ENCODE measurements around the gene VKORC1L1. TPM values are rescaled to one million over a fixed set of nuclear protein-coding genes. Genes with fewer than 3 reads are reported as not detected.

Gene VKORC1L1
- total and polyA plus RNA-seq, 9 of the 15 experiments (the other 6 are each of a cell fraction or from before 2014, with no cell fraction given) = 6.8 to 36.5 (median 19.3) TPM

DNA sequence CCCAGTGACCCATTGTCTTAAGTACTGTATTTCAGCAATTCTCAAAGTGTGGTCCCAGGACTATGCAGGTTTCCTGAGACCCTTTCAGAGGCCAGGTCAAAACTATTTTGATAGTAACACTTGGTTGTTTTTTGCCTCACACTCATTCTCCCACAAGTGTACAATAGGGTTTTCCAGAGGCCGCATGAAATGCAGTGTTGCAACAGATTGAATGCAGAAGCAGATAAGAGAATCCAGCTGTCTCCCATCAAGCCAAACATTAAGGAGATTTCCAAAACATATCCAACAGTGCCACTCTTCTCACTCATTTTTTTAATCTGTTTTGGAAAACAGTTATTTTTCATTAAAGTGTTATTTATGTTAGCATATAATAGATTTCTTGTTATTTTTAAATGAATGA, 20.0 kb downstream of the VKORC1L1 start:
- Histone ChIP-seq H3K4me2 (ENCODE audit: insufficient read depth, low read length) (no peak overlapping the region), H3K9me1 (ENCODE audit: control insufficient read depth, insufficient read depth, low read length) (no peaks in the 10 kb centered on the region), H3K4me3 (no peak overlapping the region), H3K36me3 (ENCODE audit: control insufficient read depth, insufficient read depth, low read length) (peaks cover 29% of the 10 kb centered on the region; the same call in 2 of the 3 replicates), H3K9me3 (replicated peaks; ENCODE audit: control insufficient read depth, insufficient read depth, low read depth, low read length) (no peaks in the 10 kb centered on the region), H3K27ac (ENCODE audit: extremely low read depth, low read depth, low read length) (no peak overlapping the region), H3K9ac (ENCODE audit: insufficient read depth in 1 of 2, low read depth in 2 of 2, low read length in 2 of 2) (no peak overlapping the region), H2AFZ (ENCODE audit: low read depth, low read length) (no peak overlapping the region), H3K4me1 (replicated peaks in 1 of 2; ENCODE audit: control insufficient read depth in 2 of 2, insufficient read depth in 2 of 2, low read length in 2 of 2) (peaks cover 0 to 4% of the 10 kb centered on the region in 2 experiments; a peak in 2 of 5 replicates), H3K27me3 (ENCODE audit: control insufficient read depth in 2 of 2, insufficient read depth in 2 of 2, low read length in 2 of 2) (no peaks in the 10 kb centered on the region), H4K20me1 (replicated peaks; ENCODE audit: control insufficient read depth, insufficient read depth, low read length) (no peaks in the 10 kb centered on the region), H3K79me2 (ENCODE audit: control insufficient read depth, insufficient read depth, low read length) (peaks cover 25% of the 10 kb centered on the region)
- DNase-seq (ENCODE audit: extremely low read depth in 1 of 4, low spot score in 3 of 4) (no peak), FAIRE-seq (no peak), ATAC-seq (no peak)
- CTCF ChIA-PET (ENCODE audit: low intra/inter-chr PET ratio) = no interaction called here
- intact Hi-C loops (cut with micrococcal nuclease) (no loop called here), in situ Hi-C loops (cut with MboI) (no loop called here)
- no TSS peak for BruUV-seq (replicated peaks)
- POLR2A ChIA-PET = no interaction called here
- TF ChIP-seq ZNF253 (CRISPR knock-in tag; conservative IDR thresholded peaks at IDR 0.05) (no peak), POU5F1 (IDR thresholded peaks at IDR 0.05; ENCODE audit: borderline replicate concordance, low read depth, low read length, partially characterized antibody) (no peak), HNRNPH1 (optimal IDR thresholded peaks at IDR 0.05; ENCODE audit: low read depth, low read length) (no peak), IFI16 (CRISPR knock-in tag; IDR thresholded peaks at IDR 0.05) (no peak), BMI1 (IDR thresholded peaks at IDR 0.05; ENCODE audit: low read length) (no peak), RFX5 (IDR thresholded peaks at IDR 0.05; ENCODE audit: low read depth, low read length) (no peak), HMG20A (CRISPR knock-in tag; conservative IDR thresholded peaks at IDR 0.05) (no peak), PCBP1 (IDR thresholded peaks at IDR 0.05; ENCODE audit: low read depth, low read length, poor library complexity, severe bottlenecking) (no peak), ZC3H8 (IDR thresholded peaks at IDR 0.05) (no peak), CHD4 (IDR thresholded peaks at IDR 0.05; ENCODE audit: insufficient read depth, insufficient replicate concordance, low read depth, low read length, poor library complexity, severe bottlenecking) (no peak), ZNF140 (CRISPR knock-in tag; IDR thresholded peaks at IDR 0.05) (no peak)
- TF ChIP-seq, protein P1, sequence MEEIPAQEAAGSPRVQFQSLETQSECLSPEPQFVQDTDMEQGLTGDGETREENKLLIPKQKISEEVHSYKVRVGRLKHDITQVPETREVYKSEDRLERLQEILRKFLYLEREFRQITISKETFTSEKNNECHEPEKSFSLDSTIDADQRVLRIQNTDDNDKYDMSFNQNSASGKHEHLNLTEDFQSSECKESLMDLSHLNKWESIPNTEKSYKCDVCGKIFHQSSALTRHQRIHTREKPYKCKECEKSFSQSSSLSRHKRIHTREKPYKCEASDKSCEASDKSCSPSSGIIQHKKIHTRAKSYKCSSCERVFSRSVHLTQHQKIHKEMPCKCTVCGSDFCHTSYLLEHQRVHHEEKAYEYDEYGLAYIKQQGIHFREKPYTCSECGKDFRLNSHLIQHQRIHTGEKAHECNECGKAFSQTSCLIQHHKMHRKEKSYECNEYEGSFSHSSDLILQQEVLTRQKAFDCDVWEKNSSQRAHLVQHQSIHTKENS (CRISPR knock-in tag; IDR thresholded peaks at IDR 0.05) = no peak
- TF ChIP-seq, protein P2, sequence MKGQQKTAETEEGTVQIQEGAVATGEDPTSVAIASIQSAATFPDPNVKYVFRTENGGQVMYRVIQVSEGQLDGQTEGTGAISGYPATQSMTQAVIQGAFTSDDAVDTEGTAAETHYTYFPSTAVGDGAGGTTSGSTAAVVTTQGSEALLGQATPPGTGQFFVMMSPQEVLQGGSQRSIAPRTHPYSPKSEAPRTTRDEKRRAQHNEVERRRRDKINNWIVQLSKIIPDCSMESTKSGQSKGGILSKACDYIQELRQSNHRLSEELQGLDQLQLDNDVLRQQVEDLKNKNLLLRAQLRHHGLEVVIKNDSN (CRISPR knock-in tag; IDR thresholded peaks at IDR 0.05) = no peak
- 84% methylated on average over 1 of the region's 1 CpG for WGBS (ENCODE audit: insufficient coverage, low coverage, missing lambda C conversion rate)
